Uterus (tissue), 4 donors: ENCODE data around the gene SPATS2L. TPM values are rescaled to one million over a fixed set of nuclear protein-coding genes. Genes with fewer than 3 reads are reported as not detected.

ENCODE experiments used
- DNase-seq, 2 donors: peaks; one replicate each; pipeline ENCODE4 v3.0.0-alpha.2; 2019 to 2020
- H3K27ac ChIP-seq, 2 donors: fragments of 200-600 bp; sonication (generic); 1 replicate in 1 of 2; 2 replicates in 1 of 2; pipeline ENCODE4 v1.5.1; 2016 to 2018
- H3K27me3 ChIP-seq, 2 donors: fragments of 200-600 bp; sonication (generic); one replicate each; pipeline ENCODE4 v1.5.1; 2018 to 2019; ENCODE audit warnings: control low read depth in 1 of 2
- H3K36me3 ChIP-seq, 2 donors: fragments of 200-600 bp; sonication (generic); one replicate each; pipeline ENCODE4 v1.5.1; 2019; ENCODE audit warnings: control low read depth in 1 of 2
- H3K4me1 ChIP-seq, 2 donors: fragments of 200-600 bp; sonication (generic); one replicate each; pipeline ENCODE4 v1.5.1; 2018 to 2019; ENCODE audit warnings: control low read depth in 1 of 2
- H3K4me3 ChIP-seq, 2 donors: fragments of 200-600 bp; sonication (generic); 1 replicate in 1 of 2; 2 replicates in 1 of 2; pipeline ENCODE4 v1.5.1; 2018 to 2019; ENCODE audit warnings: mild to moderate bottlenecking in 1 of 2
- H3K9me3 ChIP-seq, 2 donors: fragments of 200-600 bp; sonication (generic); one replicate each; pipeline ENCODE4 v1.5.1; 2019; ENCODE audit warnings: control low read depth in 1 of 2
- POLR2A ChIP-seq, 2 donors: fragments of 450-650 bp; IDR thresholded peaks; one replicate each; pipeline ENCODE4 v1.6.1; 2016; ENCODE audit warnings: antibody characterized with exemption in 2 of 2, mild to moderate bottlenecking in 1 of 2, moderate library complexity in 1 of 2
- intact Hi-C: fragments of 100-400 bp; cut with DNase I; formaldehyde crosslinking; loops from one replicate; pipeline ENCODE4 v1.15.1; 2023; ENCODE audit warnings: low total_unique reads
- total RNA-seq, 4 donors: library from RNA; depleted of rRNA in 3 of 4; stranded (reverse); fragments of >200 nt in 3 of 4; gene quantifications; one replicate each; pipeline versions ENCODE4 v1.1.0 to v1.2.4, GENCODE V29; 2014 to 2023
- TF ChIP-seq, protein P1 (sequence below), 4 experiments: fragments of 200-600 bp in 2 of 4; fragments of 450-650 bp in 2 of 4; sonication (generic) in 2 of 4; IDR thresholded peaks; one replicate each; pipeline ENCODE4 v1.5.1; 2016 to 2019; ENCODE audit warnings: antibody characterized with exemption in 4 of 4, mild to moderate bottlenecking in 2 of 4, moderate library complexity in 1 of 4
- donor health status: DM: yes; HTN: yes; CAD: no.

Gene SPATS2L
- total RNA-seq, 4 donors from 2014 or later = 20.6 to 99.3 (median 73.1) TPM

DNA sequence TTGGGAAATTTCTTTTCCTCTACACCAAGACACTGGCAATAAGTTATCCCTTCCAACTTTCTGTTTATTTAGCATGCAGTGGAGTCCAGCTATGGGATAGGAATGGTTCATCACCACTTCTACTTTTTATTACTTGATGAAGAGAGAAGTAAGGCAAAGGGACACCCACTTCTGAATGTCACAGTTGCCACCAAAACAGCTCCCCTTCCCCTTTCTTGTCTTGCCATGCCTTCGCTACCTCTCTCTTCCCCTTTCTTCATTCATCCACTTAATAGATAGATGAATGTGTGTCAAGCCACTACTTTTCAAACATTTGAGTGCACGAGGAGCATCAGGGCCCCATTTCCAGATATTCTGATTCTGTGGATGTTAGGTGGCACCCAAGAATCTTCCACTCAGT lies 143.8 kb downstream of the SPATS2L start:
- Histone ChIP-seq H3K4me3 (no peak overlapping the region), H3K27me3 (no peaks in the 10 kb centered on the region), H3K27ac (no peak overlapping the region), H3K36me3 (no peaks in the 10 kb centered on the region), H3K4me1 (no peaks in the 10 kb centered on the region), H3K9me3 (no peaks in the 10 kb centered on the region)
- intact Hi-C loops = no loop called here
- TF ChIP-seq, protein P1, sequence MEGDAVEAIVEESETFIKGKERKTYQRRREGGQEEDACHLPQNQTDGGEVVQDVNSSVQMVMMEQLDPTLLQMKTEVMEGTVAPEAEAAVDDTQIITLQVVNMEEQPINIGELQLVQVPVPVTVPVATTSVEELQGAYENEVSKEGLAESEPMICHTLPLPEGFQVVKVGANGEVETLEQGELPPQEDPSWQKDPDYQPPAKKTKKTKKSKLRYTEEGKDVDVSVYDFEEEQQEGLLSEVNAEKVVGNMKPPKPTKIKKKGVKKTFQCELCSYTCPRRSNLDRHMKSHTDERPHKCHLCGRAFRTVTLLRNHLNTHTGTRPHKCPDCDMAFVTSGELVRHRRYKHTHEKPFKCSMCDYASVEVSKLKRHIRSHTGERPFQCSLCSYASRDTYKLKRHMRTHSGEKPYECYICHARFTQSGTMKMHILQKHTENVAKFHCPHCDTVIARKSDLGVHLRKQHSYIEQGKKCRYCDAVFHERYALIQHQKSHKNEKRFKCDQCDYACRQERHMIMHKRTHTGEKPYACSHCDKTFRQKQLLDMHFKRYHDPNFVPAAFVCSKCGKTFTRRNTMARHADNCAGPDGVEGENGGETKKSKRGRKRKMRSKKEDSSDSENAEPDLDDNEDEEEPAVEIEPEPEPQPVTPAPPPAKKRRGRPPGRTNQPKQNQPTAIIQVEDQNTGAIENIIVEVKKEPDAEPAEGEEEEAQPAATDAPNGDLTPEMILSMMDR (IDR thresholded peaks at IDR 0.05) = no peak
- TF ChIP-seq POLR2A (IDR thresholded peaks at IDR 0.05) = no peak
- DNase-seq = no peak

GRCh38 chr2:200451511-200451910 lies 145.0 kb downstream of the SPATS2L start:
- H3K4me1 ChIP-seq = no peaks in the 10 kb centered on the region
- TF ChIP-seq POLR2A (IDR thresholded peaks at IDR 0.05) = no peak
- TF ChIP-seq, protein P1 (IDR thresholded peaks at IDR 0.05) = no peak
- no peaks in the 10 kb centered on the region for H3K36me3 ChIP-seq
- H3K27me3 ChIP-seq = no peaks in the 10 kb centered on the region
- no peak for DNase-seq
- no peak overlapping the region for H3K27ac ChIP-seq
- H3K9me3 ChIP-seq = no peaks in the 10 kb centered on the region
- H3K4me3 ChIP-seq = no peak overlapping the region
- intact Hi-C loops = no loop called here

DNA sequence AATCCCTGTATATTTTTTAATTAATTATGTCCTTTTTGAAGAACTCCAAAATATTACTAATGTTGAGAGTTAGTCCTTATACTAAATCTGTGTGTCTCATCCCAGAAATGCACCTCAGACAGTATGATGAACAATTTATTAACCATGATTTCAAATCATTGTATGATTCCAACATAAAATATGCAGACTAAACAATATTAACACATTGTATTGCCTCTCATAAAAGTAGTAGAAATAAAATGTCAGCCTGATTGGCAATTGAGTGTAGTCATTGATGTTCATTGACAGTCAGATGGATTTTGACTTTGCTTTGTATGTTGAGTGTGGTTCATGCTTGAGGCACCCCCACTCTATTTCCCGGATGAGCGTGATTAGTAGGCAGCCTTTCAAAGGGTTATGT lies 145.9 kb downstream of the SPATS2L start:
- Histone ChIP-seq H3K9me3 (no peaks in the 10 kb centered on the region), H3K27ac (no peak overlapping the region), H3K4me3 (no peak overlapping the region), H3K36me3 (no peaks in the 10 kb centered on the region), H3K27me3 (no peaks in the 10 kb centered on the region), H3K4me1 (no peaks in the 10 kb centered on the region)
- TF ChIP-seq POLR2A (IDR thresholded peaks at IDR 0.05) = no peak
- TF ChIP-seq, protein P1 (IDR thresholded peaks at IDR 0.05) = no peak
- DNase-seq = no peak
- intact Hi-C loops = no loop called here

DNA sequence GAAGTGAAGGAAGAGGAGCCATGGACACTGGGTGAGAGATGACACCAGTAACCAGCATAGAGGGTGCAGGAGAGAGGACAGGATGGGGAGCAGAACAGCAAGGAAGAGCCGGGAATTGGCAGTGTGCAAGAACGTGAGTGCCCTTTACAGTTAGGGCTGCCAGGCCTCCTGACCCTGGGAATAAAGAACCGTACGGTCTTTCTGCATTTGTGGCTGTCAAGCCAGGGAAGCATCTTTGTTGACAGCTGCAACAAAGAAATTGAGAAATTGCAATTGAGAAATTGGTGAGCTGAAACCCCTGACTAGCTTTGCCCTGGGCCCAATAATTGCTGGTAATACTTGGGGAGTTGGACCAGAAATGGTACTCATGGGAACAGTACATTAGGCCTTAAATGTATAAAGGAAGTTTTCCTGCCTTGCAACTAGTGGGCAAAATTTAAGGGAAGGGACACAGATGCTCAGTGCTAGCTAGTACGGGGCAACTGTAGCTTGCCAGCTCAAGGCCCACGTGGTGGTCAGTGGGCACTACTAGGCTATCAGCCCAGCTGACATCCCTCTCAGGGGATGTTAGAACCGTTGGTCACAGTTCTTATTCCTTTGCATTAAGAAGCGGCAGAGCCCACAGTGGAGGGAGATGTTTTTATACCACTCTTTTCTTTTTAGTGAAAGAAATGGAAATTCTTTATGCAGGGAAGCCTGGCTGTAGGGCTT lies 146.8 kb downstream of the SPATS2L start:
- TF ChIP-seq, protein P1 (IDR thresholded peaks at IDR 0.05) = no peak
- no peak for TF ChIP-seq POLR2A (IDR thresholded peaks at IDR 0.05)
- Histone ChIP-seq H3K9me3 (no peaks in the 10 kb centered on the region), H3K27ac (no peak overlapping the region), H3K36me3 (no peaks in the 10 kb centered on the region), H3K27me3 (no peaks in the 10 kb centered on the region), H3K4me1 (no peaks in the 10 kb centered on the region), H3K4me3 (no peak overlapping the region)
- intact Hi-C loops = no loop called here
- DNase-seq = no peak

DNA sequence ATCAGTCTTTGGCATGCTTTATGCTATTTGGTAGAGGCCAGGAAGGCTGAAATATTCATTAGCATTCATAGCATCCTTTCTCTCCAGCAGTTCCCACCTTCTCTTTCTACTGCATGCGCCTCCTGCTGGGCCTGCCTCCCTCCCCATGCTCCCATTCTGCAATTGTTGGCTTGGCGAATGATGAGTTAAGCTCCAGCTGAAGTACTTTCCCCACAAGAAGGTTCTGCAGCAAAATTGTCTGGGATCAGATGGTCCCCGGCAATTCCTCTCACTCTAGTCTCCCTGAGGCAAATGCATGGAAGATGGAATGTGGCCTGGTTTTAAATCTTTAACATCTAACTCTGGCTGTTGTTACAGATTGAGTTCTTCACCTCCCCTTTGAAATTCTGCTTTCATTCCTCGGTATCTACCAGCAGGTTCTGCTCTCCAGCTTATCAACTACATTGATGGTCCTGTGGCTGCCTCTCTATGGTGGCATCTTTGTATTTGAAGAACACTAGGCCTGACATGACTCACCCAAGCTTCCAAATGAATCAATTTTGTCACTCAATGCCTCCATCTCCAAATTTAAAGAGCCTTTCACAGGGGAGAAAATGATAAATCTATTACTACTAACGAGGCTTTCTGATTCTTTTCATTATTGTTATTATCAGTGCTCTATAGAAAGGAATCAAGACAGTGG lies 147.5 kb downstream of the SPATS2L start:
- TF ChIP-seq, protein P1 (IDR thresholded peaks at IDR 0.05) = no peak
- no peak for TF ChIP-seq POLR2A (IDR thresholded peaks at IDR 0.05)
- H3K27ac ChIP-seq = no peak overlapping the region
- intact Hi-C loops = no loop called here

More for the DNA sequence above, 147.5 kb downstream of the SPATS2L start:
- no peaks in the 10 kb centered on the region for H3K36me3 ChIP-seq
- no peak overlapping the region for H3K4me3 ChIP-seq
- H3K9me3 ChIP-seq = no peaks in the 10 kb centered on the region
- DNase-seq = no peak
- H3K27me3 ChIP-seq = no peaks in the 10 kb centered on the region
- H3K4me1 ChIP-seq = no peaks in the 10 kb centered on the region
